Urothelium cell line (cell line): ENCODE data around the gene POU3F3.

Experiments used
- DNase-seq: peaks from one replicate; pipeline ENCODE4 v3.0.0; 2011; ENCODE audit warnings: low spot score, mixed read lengths
- FAIRE-seq: peaks from 2 replicates; lab custom pipeline; 2011; peaks lifted over from hg19 to GRCh38; lab: Jason Lieb, UNC

POU3F3 gene

DNA sequence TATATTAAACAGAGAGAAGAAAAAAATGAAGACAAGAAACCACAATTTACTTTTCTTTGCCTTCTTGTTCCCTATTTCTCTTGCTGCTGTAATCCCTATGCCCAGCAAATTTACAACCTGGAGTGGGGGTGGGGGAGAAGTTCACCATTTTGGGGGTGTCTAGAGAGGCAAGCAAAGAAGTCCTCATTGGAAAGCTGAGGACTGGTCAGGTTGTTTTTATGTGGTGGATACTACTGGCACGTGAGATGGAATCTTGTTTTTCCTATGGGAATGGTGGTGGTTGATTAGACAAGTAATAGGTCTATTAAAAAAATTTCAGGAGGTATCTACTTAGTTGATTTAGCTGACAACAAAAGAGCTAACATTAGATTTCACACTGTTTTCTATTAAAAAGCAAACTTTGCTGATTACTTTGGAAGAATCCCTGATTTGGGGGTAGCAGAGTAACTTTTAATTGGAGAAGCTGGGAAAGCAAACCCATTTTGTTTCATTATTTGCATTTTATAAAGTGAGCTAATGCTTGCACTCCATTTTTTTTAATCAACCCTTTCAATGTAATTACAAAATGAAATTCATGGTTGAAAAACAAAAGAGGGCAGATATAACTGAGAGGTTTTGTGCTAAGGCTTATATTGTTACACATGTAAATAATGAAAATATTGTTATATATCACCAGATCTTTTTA is 6.0 kb downstream of the POU3F3 start:
- DNase-seq, result no peak
- FAIRE-seq, result no peak

DNA sequence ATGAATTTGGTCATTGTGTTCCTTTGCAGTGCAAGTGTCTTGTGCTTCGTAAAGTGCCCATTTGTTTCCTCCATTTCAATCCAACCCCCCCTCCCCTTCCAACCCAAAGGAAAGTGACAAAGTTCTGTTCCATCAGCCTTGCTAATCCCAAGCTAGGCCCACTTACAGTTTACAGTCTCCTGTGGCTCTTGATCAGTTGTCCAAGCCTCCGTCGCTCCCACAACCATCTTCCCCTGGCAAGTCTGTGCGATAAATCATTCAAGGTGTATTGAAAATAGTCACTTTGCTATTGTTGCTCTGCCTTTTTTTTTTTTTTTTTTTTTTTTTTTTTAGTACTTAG is 6.5 kb downstream of the POU3F3 start:
- FAIRE-seq (peak; percentile 13), DNase-seq (no peak)

DNA sequence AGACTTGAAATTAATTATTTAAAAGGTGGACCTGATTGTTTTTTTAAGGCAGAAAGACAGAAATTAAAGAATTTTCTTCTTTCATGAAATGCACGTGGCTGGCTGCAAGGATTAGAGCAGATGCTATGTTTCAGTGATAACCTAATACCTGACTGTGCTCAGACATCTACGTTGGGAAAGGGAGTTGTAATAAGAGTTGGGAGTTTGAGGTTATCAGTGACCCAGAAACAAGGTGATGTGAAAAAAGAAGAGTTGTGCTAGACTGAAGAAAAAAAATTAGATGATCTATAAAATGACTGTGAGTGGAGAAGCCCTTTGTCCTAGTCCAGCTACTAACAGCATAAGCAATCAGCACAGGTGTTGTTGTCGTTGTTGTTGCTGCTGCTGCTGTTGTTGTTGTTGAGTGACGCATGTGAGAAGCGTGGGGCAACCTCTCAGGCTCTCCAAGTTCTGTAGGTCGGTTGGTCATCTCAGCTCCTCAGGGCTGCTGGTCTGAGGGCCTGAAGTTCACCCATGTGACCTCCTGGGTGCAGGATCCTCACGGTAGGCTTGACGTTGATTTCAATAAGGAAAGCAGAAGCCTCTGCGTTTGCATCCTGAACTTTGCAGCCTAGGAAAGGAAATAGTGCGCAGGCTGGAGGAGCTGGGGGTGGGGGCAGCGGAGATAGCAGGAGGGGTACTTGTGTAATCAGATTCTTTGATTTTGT is 7.6 kb downstream of the POU3F3 start:
- no peak for DNase-seq
- FAIRE-seq, result no peak

DNA sequence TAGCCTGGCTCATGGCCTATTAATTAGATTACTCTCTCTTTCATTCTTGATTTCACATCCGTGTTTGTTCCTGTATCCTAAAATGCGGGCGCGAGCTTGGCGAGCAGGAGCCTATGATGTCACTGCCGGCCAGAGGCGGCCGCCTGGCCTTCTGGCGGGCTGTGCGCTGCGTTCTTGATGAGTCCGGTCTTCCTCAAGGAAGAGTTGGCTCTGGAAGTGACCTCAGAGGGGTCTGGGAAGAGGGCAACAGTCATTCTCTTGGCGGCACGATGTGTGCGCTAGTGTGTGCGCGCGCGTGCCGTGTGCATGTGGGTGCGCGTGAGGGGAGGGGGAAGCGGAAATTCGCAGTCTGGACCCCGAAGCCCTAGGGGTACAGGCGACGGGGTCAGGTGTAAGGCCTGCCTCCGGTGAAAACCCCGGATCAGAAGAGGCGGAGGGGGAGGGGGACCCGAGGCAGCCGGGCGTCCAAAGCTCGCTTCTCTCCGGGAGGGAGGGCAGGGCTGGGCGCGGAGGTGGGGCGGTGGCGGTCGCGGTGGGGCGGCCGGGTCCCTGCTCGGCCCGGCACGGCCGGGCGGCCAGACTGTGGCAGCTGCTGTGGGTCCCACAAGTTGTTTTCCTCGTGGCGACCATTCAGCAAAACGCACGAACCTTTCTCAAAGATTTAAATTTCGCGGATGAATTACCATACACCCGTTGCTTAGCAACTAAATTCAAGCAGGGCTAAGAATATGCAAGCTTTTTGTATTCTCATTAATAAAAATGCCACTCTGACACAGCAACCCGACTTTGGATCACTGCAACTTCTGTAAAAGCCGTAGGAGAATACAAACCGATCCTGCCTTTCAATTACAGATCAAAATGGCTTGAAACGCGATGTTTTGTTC is 8.4 kb downstream of the POU3F3 start:
- no peak for FAIRE-seq

DNA sequence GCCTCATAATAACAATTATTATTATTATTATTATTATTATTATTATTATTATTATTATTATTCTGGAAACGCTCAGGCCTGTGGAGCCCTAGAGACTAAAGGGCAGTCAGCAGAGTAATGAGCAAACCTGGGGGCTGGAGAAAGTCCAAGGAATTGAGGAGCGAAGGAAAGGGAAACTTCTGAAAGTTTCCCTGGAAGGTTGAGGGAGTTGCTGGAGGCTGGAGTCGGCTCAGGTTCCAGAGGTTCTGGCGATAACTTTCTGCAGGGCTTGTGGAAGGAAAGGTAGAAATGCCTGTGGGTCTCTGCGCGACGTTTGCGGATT is 9.2 kb downstream of the POU3F3 start:
- DNase-seq (no peak), FAIRE-seq (no peak)

More for the DNA sequence above, 8.4 kb downstream of the POU3F3 start:
- DNase-seq, result no peak

DNA sequence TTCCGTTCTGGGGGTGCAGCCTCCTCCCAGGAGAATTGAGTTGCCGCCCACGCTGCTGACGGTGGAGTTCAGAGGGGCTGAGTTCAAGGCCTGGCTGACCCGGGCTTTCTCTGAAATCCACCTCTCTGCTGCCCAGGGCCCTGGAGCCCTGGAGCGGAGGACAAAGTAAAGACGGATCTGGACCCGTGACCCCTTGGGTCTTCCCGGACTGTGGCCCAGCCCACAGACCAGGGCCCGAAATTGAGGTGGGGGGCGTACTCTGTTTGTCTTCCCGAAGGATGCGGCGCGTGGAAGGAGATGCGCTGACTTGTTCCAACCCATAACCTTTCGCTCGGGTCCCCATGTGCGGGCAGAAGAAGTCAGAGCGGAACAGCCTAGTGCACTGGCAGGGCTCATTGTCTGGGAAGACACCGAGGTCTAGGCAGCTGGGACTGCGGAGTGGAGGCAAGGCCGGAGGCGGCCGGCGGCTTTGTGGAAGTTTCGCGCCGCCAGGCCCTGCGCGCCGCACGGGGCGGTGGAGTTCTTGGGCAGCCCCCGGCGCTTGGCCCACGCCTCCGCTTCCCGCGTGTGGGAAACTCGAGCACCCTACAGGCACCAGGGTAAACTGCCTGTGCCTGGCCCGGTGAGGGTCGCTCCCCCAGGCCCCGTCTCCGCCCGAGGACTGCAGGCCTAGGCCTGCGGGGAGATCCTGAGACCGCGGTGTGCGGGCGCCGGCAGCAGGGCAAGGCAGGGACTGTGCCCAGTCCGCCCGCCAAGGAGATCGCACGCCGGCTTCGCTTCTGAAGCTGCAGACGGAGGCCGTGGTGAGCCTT is 9.8 kb downstream of the POU3F3 start:
- DNase-seq (no peak), FAIRE-seq (no peak)

DNA sequence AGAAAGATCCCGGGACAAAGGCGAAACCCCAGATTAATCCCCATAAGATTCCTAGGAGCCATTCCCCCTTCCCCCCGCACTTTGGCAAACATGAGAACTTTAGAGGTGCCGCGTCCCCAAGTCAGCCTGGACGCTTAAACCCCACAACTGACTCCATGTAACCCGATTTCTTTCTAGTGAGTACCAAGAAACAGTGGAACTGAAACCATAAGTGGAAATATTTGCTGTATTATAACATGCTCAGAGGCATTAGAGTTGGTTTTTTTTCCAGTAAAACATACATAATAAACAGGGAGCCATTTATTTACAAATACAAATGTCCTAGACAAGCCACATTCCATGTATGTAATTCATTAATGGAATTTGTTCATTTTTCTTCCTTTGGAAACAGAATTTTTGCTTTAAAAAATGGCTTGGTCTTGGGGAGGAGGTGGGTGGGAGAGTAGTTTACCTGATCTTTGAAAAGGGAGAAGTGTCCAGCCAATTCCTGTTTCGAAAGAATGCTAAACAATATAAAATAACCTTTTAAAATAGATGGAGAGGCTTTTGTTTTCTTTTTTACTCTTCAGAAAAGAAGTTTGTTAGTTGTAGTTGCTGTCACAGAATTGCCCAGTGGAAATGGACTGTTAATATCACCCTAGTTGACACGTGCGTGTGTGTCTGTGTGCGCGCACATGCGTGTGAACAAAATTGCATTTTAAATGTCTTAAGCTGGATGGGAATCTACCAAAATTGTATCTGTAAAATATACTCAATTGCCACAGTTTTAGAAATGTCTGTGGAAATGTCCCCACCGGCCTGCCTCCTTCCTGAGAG is 10.6 kb downstream of the POU3F3 start:
- DNase-seq, result no peak
- no peak for FAIRE-seq

DNA sequence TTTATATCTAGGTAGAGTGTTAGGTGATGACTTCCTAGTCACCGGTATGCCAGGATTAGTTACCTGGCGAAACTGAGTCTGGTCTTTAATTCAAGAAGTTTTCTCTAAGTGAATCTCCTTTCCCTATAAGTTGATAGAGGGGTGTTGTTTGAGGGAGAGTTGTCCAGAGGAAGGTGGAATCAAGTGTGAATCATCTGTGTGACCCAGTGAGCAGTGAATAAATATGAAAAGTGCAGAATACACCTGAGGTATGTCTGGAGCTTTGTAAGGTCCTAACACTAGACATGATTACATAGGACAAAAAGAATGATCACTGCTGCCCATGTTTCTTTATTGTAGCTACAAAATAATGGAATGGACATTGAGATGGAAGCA is 11.2 kb downstream of the POU3F3 start:
- no peak for DNase-seq
- FAIRE-seq, result peak; percentile 20

DNA sequence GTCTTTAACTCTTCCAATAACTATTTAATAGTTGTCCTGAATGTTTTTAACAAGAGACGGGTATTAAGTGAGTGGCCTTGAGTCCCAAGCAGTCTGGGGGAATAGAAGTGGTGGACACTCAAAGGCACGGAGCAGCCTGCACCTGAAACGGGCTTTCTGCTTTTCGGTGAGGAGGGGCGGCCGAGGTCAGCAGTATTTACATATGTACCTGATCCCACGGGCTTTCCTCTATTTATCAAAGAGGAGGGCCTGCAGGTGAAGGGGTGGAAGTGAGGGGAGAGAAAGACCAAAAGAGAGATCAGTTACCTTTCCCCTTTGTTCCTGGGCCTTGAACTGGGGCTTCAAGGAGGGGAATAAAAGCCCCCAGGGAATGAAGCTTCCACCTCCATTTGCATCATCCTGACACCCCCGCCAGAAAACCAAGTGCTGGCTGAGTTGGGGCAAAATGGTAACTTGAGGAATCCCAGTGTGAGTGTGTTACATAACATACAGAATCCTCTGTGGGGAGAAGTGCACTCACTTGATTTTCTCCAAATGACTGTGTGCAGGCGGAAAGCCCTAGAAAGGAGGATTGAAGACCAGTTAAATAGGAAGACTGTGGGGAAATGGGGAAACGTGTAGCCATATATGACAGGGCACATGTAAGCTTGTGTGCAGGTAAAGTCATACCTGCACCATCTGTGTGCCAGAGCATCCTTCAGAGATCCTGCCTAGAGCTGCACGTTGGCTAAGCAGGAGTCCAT is 12.4 kb downstream of the POU3F3 start:
- DNase-seq (no peak), FAIRE-seq (no peak)

DNA sequence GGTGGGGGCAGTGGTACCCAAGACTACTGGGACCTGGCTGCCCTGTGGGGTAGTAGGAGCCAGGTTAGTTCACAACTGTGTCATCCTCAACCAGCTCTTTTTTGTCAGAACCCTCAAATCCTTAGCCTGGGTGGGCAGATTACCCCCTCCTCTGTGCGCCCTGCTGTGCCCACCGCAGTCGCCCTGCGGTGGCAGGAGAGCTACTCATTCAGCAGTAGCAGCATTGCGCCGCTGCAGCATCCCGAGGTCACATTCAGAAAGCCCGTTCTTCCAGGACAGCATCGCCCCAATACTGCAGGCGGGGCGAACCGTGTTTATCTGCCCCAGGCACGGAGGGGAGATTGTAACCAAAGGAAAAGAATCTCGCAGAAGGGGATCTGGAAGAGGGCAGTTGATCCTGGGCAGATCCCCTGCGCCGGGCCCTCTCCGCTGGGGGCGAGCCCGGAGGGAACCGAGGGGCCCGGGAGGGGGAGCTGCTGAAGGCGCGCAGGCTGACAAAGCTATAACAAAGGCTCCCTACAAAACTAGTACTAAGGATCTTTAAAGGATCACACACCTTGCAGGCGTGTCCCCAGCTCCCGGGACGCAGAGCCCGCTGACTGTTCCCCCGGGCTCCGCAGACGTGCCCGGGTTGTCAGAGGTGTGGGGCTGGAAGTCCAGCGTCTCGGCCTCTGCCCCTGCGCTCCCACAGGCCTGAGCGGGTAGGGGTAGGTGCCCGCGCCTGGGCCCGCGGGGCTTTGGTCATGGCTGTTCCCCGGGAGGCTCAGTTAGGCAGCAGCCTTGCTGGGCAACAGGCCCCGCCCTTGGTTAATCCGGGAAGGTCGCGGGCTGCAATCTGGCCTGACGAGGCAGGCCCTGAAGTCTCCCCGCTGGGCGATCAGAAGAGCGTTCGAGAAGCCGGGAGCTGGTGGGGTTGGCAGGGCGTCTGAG is 13.2 kb downstream of the POU3F3 start:
- FAIRE-seq (no peak), DNase-seq (no peak)

DNA sequence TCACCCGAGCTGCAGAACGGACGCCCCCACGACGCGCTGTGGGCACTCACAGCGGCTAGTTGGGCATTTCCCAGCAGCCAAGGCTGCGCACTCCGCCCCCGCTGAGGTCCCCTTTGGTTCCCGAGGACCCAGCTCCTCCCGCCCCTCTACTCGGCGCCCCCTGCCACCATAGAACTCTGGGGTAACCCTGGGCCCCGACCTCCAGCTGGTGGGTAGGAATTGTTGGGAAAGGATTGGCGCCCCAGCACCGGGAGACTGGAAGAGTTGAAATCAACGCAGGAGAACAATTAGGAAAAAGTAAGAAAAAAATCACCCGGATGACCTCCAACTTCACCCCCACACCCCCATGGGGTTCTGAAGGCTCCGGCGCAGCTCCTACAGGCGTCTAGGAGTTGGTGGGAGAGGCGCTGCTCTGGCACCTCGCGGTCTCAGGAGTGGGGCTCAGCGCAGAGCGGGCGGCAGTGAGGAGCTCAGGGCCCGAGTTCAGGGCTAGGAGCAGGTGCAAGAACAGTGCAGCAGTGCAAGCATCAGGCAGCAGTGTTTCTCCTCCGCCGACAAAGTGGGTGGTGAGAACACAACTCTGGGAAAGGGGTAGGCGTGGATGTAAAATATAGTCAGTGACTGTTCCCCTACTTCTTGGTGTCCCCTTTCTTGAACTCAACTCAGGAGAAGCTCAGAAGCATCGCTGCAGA is 14.0 kb downstream of the POU3F3 start:
- no peak for FAIRE-seq
- DNase-seq, result no peak

DNA sequence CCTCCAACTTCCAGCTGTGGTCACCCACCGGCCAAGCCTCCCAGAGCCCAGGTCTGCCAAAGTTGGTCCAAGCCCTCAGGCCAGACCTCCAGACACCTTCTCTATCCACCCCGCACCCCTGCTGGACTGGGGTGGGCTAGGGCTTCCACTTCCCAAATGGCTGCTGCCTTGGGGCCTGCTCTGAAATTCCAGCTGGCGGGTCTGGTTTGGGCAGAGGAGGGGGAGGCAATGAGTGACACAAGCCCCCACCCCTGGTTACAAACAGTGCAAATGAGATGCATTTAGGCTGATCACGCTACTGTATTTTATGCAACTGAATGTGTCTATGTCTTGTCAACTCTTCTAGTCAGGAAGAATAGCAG is 14.6 kb downstream of the POU3F3 start:
- no peak for DNase-seq
- FAIRE-seq, result peak; percentile 71

DNA sequence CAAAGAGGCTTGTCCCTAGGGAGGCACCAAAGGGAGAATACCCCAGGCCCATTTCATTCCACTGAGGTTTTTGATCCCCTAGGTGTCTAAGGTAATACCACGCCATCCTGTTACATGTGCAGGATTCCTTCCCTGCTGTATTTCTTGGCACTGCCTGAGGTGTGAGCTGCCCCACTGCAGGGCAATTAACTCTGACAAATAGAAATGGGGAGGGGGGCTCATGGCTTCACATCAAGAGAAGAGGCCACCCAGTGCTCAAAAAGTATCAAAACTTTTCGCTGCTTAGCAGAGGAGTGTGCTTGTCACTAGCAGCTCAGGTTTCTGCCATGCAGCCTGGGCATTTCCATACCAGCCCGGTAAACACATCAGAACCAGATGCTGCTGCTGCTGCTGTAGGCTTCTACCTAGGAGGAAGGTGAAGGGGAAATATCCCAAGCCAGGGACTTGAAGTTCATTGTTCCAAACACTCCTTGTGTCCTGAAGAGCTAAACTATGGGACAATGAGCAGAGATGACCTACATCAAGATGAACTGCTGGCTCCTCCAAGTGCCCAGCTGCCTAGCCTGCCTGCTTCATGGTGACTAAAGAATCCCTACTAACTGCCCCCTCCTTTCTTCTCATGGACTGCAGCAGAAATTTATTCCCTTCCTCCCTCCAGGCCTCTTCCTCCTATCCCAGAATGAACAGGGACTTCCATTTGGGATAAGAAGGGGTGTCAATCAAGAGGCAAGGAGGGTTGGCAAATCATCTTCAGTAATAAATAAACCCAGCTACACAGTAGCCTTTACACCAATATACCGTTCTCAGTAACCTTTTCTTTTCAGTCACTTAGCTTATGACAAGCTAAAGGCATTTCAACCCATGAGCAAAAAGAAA is 16.4 kb downstream of the POU3F3 start:
- peak; percentile 52 for FAIRE-seq
- no peak for DNase-seq

DNA sequence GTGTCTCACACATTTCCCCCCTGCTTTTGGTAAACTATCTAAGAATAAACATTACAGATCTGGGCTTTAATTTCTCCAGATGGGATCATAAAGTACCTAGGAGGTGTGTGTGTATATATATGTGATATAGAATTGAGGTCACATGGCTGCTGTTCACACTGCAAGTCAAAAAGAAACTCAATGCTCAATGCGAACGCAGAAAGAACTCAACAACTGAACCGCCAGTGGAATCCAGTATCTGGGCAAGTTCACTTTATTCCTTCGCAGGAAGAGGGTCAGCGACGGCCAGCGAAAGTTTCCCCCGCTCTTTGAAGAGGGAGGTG is 17.7 kb downstream of the POU3F3 start:
- FAIRE-seq, result no peak

DNA sequence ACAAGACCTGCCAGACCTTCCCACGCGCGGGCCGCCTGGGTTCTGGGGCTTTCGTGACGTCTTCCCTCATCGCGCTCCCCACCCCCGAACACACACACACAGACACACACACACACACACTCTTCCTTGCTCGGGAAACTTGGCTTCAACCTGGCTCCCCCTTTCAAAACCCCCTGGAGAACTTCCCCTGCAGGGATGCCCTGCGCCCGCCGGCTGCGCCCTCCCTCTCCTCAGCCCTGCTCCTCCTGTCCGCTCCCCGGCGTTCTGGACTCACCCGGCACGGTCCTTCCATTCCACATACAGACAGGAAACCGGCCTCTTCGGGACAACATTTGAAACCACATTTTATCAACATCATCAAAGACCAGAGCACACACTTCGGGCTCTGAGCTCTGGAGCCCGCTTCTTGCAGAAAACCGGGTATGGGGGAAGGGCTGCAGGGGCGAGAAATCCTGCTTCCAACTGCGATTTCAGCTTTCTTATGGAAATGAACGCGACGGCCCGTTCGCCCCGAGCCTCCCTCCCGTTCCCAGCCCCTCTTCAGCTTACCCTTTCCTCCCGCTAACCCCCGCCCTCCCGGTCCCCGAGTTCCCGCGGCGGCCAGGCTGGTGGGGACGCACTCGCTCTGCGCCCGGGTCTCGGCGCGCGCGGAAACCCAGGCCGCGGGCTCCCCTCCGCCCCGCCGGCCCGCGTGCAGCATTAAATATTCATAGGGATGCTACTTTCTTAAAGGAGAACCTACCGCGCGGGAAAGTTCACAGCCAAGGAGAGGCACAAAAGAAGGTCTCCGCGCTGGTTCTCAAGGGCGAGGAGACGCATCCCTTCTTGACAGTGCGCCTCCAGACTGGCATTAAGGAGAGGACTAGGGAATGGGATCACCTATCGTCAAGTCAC is 18.3 kb downstream of the POU3F3 start:
- FAIRE-seq (no peak), DNase-seq (peak; percentile 50)

More for the DNA sequence above, 17.7 kb downstream of the POU3F3 start:
- no peak for DNase-seq
